GM12865 (cell line): ENCODE data around the gene CLSTN1.

Experiments
- DNase-seq: peaks from one replicate; pipeline ENCODE4 v3.0.0; 2010; ENCODE audit warnings: low read depth
- H3K4me3 ChIP-seq: 2 replicates; pipeline ENCODE4 v1.5.1; 2011; ENCODE audit warnings: mild to moderate bottlenecking, low read depth, low read length, control low read depth
- CTCF ChIP-seq: IDR thresholded peaks from 2 replicates; pipeline ENCODE4 v1.5.1; 2011; ENCODE audit warnings: low read length, control low read depth, low read depth, inconsistent platforms; ENCODE audit not compliant: insufficient read depth; ENCODE audit errors: missing control alignments

Gene CLSTN1

DNA sequence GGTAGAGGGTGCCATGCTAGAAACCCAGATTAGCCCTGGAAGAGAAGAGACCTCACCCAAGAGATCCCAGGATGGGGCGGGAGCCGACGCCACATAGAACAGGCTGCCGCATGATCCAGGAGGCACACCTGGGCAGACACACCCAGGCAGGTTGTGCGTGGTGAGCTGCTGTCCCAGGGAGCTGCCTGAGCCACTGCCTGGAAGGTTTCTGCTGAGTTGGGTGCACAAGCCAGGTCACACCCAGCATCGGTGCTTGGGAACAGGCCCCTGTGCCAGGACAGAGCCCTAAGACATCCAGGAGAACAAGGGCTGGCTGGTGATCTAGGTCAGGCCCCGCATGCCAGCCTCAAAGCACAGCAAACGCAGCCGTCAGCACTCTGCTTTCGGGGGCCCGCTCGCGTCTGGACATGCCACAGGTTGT is 46.1 kb upstream of the CLSTN1 start:
- H3K4me3 ChIP-seq: no peak overlapping the region
- no peak for DNase-seq
- no peak for TF ChIP-seq CTCF

DNA sequence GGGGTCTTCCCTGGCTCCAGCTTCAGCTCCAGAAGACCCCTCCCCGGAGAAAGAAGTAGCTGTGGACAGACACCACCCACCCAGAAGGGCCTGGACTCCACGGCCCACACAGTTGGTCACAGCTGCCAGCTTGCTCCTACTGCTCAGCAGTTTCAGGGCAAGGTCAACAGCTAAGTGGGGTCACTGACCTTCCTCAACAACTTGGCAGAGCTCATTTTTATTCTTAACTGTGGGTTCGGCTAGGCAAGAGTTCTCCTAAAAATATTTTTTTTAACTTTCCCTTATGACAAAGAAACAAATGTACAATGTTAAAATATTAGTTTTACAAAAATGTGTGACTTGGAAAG is 44.5 kb upstream of the CLSTN1 start:
- H3K4me3 ChIP-seq: no peak overlapping the region

GRCh38 chr1:9867408-9868243 is 43.9 kb upstream of the CLSTN1 start:
- no peak overlapping the region for H3K4me3 ChIP-seq
- DNase-seq: peak; percentile 87
- TF ChIP-seq CTCF: peak; percentile 97

More for the DNA sequence above, 44.5 kb upstream of the CLSTN1 start:
- TF ChIP-seq CTCF: no peak
- no peak for DNase-seq

DNA sequence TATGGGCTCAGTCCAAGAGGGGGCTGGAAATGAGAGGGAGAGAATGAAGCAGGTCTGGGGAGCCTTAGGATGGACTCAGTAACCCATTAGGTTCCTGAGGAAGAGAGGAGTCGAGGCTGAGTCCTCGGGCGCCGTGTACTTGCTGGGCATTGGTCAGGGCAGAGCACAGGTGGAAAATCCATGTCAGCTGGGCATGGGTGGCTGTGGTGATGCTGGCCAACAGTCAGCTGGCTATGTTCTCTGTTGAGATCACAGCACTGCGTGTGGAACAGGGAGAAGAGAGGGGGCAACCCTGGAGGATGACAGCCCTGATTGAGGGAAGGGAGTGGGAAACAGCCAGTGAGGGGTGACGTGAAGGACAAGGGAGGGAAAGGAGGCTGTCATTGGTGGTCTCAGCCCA is 43.1 kb upstream of the CLSTN1 start:
- DNase-seq: no peak
- H3K4me3 ChIP-seq: no peak overlapping the region
- no peak for TF ChIP-seq CTCF

DNA sequence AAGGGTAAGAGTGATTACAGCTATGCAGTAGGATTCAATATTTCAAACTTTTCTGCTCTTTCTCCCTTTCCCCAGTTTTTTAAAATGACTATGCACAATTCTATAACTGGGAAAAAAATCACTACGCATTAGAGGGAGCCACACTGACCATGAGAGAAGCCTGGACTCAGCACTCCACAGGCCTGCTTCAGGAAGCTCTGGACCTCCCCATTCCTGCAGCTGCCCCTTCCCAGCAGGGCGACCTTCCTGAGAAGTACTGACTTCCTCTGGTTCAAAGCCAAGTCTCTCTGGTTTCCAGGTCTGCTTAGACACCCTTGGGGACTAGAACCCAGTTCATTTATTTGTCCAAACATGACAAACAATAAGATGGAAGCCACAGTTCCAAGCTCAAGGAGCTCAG is 42.0 kb upstream of the CLSTN1 start:
- no peak for DNase-seq
- H3K4me3 ChIP-seq: no peak overlapping the region
- TF ChIP-seq CTCF: no peak

DNA sequence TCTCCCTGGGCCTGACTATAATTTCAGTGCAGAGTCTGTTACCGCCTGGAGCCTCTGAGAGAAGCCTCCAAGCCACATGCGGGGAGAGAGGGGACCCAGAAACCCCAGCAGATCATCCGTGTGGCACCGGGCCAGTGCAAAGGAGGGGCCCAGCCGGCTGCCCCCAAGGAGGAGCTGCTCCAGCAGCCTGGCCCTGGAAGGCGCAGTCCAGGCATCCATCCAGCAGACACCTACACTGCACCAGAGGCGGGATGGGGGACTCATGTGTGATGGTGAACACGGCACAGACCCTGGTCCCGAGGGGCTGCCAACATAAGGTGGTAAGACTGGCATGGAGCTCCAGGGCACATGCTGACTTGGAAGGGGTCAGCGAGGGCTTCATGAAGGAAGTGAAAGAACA is 39.6 kb upstream of the CLSTN1 start:
- no peak for DNase-seq
- TF ChIP-seq CTCF: no peak
- no peak overlapping the region for H3K4me3 ChIP-seq

DNA sequence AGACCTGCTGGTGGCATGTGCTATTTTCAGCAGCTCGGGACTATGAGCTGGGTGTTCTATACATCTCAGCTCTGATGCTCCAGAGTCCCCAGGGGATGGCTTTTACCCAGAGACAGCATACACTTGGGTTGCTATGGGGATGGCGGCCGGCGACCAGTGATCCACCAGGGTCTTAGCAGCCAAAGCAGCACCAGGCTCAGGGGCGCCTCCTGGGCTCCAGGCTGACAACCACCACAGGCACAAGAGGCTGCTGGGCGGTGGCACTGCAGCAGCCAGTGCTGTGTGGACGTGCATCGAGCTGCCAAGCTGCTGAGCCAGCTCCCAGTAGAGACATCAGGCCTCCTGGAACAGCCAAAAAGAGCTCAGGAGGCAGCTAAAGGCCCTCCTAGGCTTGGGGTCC is 37.6 kb upstream of the CLSTN1 start:
- DNase-seq: peak; percentile 27
- TF ChIP-seq CTCF: no peak
- no peak overlapping the region for H3K4me3 ChIP-seq
